OCI-LY1 (cell line): ENCODE data around the gene TEAD3.

Experiments used
- EZH2 ChIP-seq: fragments of 200-600 bp; sonication (generic), shearing (Covaris generic); IDR thresholded peaks from 2 replicates; pipeline ENCODE4 v1.8.0; 2017; ENCODE audit warnings: borderline replicate concordance, mixed run types, mild to moderate bottlenecking, antibody characterized with exemption, low read length, moderate library complexity, mixed read lengths
- TF ChIP-seq, protein P1 (sequence below): fragments of 200-600 bp; sonication (generic), shearing (Covaris generic); IDR thresholded peaks from 2 replicates; pipeline ENCODE4 v1.5.1; 2017; ENCODE audit warnings: mild to moderate bottlenecking, antibody characterized with exemption, low read length, moderate library complexity, mixed read lengths

- no peak for TF ChIP-seq EZH2
- TF ChIP-seq, protein P1, sequence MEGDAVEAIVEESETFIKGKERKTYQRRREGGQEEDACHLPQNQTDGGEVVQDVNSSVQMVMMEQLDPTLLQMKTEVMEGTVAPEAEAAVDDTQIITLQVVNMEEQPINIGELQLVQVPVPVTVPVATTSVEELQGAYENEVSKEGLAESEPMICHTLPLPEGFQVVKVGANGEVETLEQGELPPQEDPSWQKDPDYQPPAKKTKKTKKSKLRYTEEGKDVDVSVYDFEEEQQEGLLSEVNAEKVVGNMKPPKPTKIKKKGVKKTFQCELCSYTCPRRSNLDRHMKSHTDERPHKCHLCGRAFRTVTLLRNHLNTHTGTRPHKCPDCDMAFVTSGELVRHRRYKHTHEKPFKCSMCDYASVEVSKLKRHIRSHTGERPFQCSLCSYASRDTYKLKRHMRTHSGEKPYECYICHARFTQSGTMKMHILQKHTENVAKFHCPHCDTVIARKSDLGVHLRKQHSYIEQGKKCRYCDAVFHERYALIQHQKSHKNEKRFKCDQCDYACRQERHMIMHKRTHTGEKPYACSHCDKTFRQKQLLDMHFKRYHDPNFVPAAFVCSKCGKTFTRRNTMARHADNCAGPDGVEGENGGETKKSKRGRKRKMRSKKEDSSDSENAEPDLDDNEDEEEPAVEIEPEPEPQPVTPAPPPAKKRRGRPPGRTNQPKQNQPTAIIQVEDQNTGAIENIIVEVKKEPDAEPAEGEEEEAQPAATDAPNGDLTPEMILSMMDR = no peak
These were observed 35.2 kb upstream of the TEAD3 start for GRCh38 chr6:35532126-35532525.
